ENCODE results near the gene IMP4.

GRCh38 chr2:130387071-130387400, 44.3 kb downstream of the IMP4 start:
- TF ChIP-seq POLR2A (IDR thresholded peaks at IDR 0.05) (no peak), CTCF (IDR thresholded peaks at IDR 0.05) (no peak)

All from breast epithelium (tissue), 3 donors.